IPS-18c (cell line): ENCODE measurements around the gene CCL2.
"Not testable (repeated sequence)": the region's sequence is repeated elsewhere in the genome, so short reads cannot be mapped to it uniquely, and the experiment has no call there.

Source experiments
- H3K4me3 ChIP-seq: 2 replicates; pipeline ENCODE4 v1.7.0; 2013; ENCODE audit warnings: low read depth, mild to moderate bottlenecking, low read length, moderate library complexity; ENCODE audit not compliant: insufficient read depth
- H3K9me3 ChIP-seq: one replicate; pipeline ENCODE4 v1.6.1; 2013; ENCODE audit warnings: mild to moderate bottlenecking, low read length, moderate library complexity; ENCODE audit not compliant: control insufficient read depth, insufficient read depth

The CCL2 gene

GRCh38 chr17:34254651-34255380 is at the start of gene CCL2:
TSS of gene CCL2 (plus strand) at chr17:34255285. CDS start at chr17:34255350, 65 bp downstream.
- H3K4me3 ChIP-seq = peak within 1 kb of the TSS; percentile 45; the same call in 1 of the 2 replicates
- H3K9me3 ChIP-seq = no peaks in the 10 kb centered on the region

- no peak overlapping the region for H3K4me3 ChIP-seq
- H3K9me3 ChIP-seq = no peaks in the 10 kb centered on the region
Observed at GRCh38 chr17:34205401-34205800, 49.7 kb upstream of the CCL2 start.

GRCh38 chr17:34206569-34206968 is 48.5 kb upstream of the CCL2 start:
- Histone ChIP-seq H3K9me3 (no peaks in the 10 kb centered on the region), H3K4me3 (no peak overlapping the region)

DNA sequence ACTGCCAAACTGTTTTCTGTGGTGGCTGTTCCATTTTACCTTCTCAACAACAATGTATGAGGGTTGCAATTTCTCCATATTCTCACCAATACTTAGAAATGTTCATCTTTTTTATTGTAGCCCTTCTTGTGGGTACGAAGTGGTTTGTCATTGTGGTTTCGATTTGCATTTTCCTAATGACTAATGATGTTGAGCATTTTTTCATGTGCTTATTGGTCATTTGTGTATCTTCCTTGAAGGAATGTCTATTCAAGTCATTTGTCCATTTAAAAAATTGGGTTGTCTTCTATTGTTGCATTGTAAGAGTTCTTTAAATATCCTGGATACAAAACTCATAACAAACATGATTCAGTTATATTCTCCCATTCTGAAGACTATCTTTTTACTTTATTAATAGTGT is 47.5 kb upstream of the CCL2 start:
- Histone ChIP-seq H3K9me3 (no peaks in the 10 kb centered on the region), H3K4me3 (no peak overlapping the region)

- Histone ChIP-seq H3K9me3 (no peaks in the 10 kb centered on the region), H3K4me3 (no peak overlapping the region)
Observed at GRCh38 chr17:34218748-34219147, 36.3 kb upstream of the CCL2 start.

- H3K4me3 ChIP-seq = no peak overlapping the region
- H3K9me3 ChIP-seq = no peaks in the 10 kb centered on the region
Observed at GRCh38 chr17:34219405-34219804, 35.7 kb upstream of the CCL2 start.

DNA sequence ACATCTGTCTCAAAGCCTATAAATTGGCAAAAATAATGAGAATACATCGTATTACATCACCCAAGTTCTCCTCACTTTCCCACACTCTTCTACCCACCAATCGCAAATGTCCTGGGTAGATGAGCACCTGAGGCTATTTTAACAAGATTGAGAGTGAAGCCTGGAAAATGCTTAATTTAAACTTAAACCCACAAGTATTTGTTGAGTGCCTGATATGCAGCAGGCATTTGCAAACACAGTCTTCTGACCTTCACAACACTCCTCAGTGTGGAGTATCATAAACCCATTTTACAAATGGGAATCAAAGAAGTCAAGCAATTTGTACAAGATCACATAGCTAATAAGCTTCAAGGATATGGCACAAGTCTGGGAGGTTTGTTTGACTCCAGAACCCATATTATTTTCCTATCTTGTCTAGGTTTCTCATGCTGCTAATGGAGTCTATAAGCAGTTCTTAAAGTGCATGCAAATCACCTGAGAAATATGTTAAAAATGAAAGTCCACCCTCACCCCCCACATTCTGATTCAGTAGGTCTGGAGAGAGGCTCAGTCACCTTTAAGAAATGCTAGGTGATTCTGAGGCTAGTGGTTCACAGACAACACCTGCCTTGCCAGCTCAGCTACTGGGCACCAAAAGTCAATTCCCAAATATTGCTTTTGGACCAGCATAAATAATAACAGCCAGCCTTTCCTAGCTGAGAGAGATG is 34.9 kb upstream of the CCL2 start:
- Histone ChIP-seq H3K4me3 (no peak overlapping the region), H3K9me3 (no peaks in the 10 kb centered on the region)

- H3K4me3 ChIP-seq = no peak overlapping the region
Observed at GRCh38 chr17:34220752-34221395, 34.2 kb upstream of the CCL2 start.

DNA sequence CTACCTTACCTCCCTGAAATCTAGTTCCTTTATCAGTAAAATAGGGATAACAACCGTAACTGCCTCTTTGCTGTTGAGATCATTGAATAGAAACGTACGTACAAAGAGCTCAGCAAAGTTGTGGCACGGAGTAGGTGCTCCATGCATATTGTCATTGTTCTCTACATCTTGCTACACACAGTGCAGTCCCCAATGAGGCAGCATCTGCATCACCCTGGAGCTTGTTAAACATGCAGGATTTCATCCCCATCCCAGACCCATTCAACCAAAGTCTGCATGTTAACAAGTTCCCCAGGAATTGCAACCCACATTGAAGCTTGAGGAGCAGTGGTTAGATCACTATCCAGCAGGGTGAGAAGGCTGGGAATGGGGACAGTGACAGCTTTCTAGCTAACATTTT is 33.7 kb upstream of the CCL2 start:
- H3K9me3 ChIP-seq = no peaks in the 10 kb centered on the region
- H3K4me3 ChIP-seq = no peak overlapping the region

More at GRCh38 chr17:34220752-34221395, 34.2 kb upstream of the CCL2 start:
- H3K9me3 ChIP-seq = no peaks in the 10 kb centered on the region

DNA sequence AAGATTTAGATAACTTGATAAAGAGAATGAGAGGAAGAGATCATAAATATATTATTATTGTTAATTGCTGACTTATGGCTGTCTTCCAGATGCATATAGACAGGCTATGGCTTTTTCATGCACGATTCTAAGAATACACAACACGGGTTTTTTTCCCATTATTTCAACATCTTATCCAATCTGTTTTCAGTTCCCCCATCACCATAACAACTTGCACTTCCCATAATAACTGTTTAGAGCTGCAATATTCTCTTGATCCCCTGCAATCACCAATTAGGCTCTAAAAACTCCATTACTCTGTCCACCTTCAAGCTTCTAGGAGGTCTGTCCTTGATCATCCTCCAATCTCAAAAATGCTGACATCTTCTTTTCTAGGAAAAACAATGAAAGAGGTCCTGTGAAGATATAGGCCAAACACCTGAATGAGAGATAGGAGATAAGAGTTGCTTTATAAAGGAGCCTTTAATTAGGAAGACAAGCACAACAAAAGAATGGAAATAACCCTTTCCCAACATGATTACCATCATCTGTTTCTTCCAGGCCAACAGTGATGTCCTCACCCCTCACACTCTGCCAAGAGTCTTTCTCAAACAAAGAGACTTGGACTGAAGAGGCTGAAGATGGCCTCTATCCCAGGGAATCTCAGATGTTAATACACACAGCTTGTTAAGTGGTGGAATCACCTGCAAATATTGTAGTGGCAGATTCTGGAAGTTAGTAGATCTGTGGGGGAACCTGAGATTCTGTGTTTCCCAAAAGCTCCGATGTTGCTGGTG is 32.2 kb upstream of the CCL2 start:
- no peaks in the 10 kb centered on the region for H3K9me3 ChIP-seq

GRCh38 chr17:34225046-34225445 is 30.0 kb upstream of the CCL2 start:
- H3K4me3 ChIP-seq = no peak overlapping the region
- H3K9me3 ChIP-seq = peaks cover 8% of the 10 kb centered on the region

More for the DNA sequence above, 32.2 kb upstream of the CCL2 start:
- H3K4me3 ChIP-seq = no peak overlapping the region

- Histone ChIP-seq H3K4me3 (no peak overlapping the region), H3K9me3 (peaks cover 8% of the 10 kb centered on the region)
Observed at GRCh38 chr17:34226011-34226743, 28.9 kb upstream of the CCL2 start.

- peaks cover 8% of the 10 kb centered on the region for H3K9me3 ChIP-seq
Observed at GRCh38 chr17:34226744-34227034, 28.4 kb upstream of the CCL2 start.

GRCh38 chr17:34227293-34227692 is 27.8 kb upstream of the CCL2 start:
- H3K4me3 ChIP-seq, H3K9me3 ChIP-seq: not testable (repeated sequence)

More at GRCh38 chr17:34226744-34227034, 28.4 kb upstream of the CCL2 start:
- no peak overlapping the region for H3K4me3 ChIP-seq

- H3K4me3 ChIP-seq = no peak overlapping the region
- peaks cover 8% of the 10 kb centered on the region for H3K9me3 ChIP-seq
Observed at GRCh38 chr17:34227707-34228106, 27.4 kb upstream of the CCL2 start.

DNA sequence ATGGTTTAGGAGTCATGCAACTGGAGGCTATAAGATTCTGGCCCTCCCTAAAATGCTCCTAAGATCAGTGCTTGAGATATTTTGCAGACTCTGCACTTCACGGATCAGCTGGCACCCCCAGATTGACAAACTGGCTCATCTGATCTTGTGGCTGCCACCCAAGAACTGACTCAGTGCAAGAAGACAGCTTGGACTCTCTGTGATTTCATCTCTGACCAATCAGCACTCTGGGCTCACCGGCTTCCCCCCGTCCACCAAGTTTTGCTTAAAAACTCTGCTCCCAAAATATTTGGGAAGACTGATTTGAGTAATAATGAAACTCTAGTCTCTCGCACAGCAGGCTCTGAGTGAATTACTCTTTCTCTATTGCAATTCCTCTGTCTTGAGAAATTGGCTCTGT is 26.3 kb upstream of the CCL2 start:
- Histone ChIP-seq H3K4me3 (no peak overlapping the region), H3K9me3 (peaks cover 8% of the 10 kb centered on the region)

- Histone ChIP-seq H3K9me3 (peaks cover 8% of the 10 kb centered on the region), H3K4me3 (no peak overlapping the region)
Observed at GRCh38 chr17:34230342-34230741, 24.7 kb upstream of the CCL2 start.
